Testis (tissue), 3 donors: ENCODE data around the gene RALB. TPM values are rescaled to one million over a fixed set of nuclear protein-coding genes. Genes with fewer than 3 reads are reported as not detected.

Experiments used
- DNase-seq: peaks from one replicate; pipeline ENCODE4 v3.0.0-alpha.2; 2019
- H3K27ac ChIP-seq, 2 donors: fragments of 200-600 bp; sonication (generic); one replicate each; pipeline ENCODE4 v1.5.1; 2019
- H3K27me3 ChIP-seq: fragments of 200-600 bp; sonication (generic); one replicate; pipeline ENCODE4 v1.5.1; 2019
- H3K36me3 ChIP-seq: fragments of 200-600 bp; sonication (generic); one replicate; pipeline ENCODE4 v1.5.1; 2017; ENCODE audit warnings: low read depth; ENCODE audit errors: missing control alignments
- H3K4me1 ChIP-seq: fragments of 200-600 bp; sonication (generic); one replicate; pipeline ENCODE4 v1.5.1; 2019
- H3K4me3 ChIP-seq, 2 donors: fragments of 200-600 bp; sonication (generic); one replicate each; pipeline ENCODE4 v1.5.1; 2017 to 2019
- H3K9me3 ChIP-seq: fragments of 200-600 bp; sonication (generic); one replicate; pipeline ENCODE4 v1.5.1; 2017
- POLR2A ChIP-seq: fragments of 450-650 bp; IDR thresholded peaks from one replicate; pipeline ENCODE4 v1.6.1; 2017; ENCODE audit warnings: antibody characterized with exemption, mild to moderate bottlenecking, moderate library complexity
- WGBS, 2 donors: methylation state at CpG; one replicate each; pipeline ENCODE4 v1.1.5; 2018; 5-methylcytosine and 5-hydroxymethylcytosine counted together
- intact Hi-C: fragments of 100-400 bp; cut with DNase I; formaldehyde crosslinking; loops from one replicate; pipeline ENCODE4 v1.15.1; 2023; ENCODE audit warnings: low total_unique reads
- polyA plus RNA-seq: library from polyadenylated mRNA; stranded (reverse); fragments of 350-450 nt; fragmentation: Illumina TruSeq; extraction: RNeasy Lipid Tissue Mini Kit (QIAGEN cat#74804); gene quantifications from one replicate; pipeline ENCODE4 v1.2.3, GENCODE V29; 2014; ENCODE audit warnings: low read depth, low replicate concordance; ENCODE audit not compliant: insufficient read depth
- total RNA-seq, 2 donors: library from RNA; depleted of rRNA; stranded (reverse); fragments of >200 nt; gene quantifications; one replicate each; pipeline ENCODE4 v1.2.3, GENCODE V29; 2016
- TF ChIP-seq, protein P1 (sequence below), 3 experiments: fragments of 450-650 bp in 2 of 3; fragments of 200-600 bp in 1 of 3; sonication (generic) in 1 of 3; IDR thresholded peaks; one replicate each; pipeline ENCODE4 v1.5.1; 2016 to 2019; ENCODE audit warnings: antibody characterized with exemption in 3 of 3, mild to moderate bottlenecking in 2 of 3, moderate library complexity in 1 of 3

The RALB gene
- total and polyA plus RNA-seq, 3 donors from 2014 or later, result 69.9 to 91.6 (median 88.7) TPM

DNA sequence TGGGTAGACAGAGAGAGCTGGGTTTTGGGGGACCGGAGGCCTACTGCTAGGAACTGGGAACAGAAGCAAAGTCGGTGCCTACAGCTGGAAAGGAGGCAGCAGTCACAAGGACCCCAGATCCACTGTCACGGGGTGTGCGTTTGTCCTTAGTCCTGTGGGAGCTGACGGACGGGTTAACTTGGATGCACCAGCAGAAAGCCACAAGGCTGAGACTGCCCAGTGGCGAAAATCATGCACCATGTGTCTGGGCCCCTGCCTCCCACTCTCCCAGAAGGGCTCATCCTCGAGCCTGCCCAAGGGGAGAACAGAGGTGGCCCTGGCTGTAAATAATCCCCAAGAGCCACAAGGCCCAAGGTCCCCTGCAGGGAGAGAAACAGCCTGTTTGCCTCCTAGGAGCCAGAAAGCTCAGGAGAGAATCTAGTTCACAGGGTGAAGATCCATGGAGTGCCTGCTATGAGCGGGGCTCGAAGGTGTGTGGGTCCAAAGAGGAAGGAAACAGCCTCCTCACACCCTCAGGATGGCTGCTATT, 11.7 kb upstream of the RALB start:
- no peak for DNase-seq
- no peak overlapping the region for H3K27ac ChIP-seq
- WGBS, 2 donors, result 91 to 94% methylated on average over 6 to 10 of the region's 10 CpGs
- H3K4me1 ChIP-seq, result peaks cover 11% of the 10 kb centered on the region
- H3K27me3 ChIP-seq, result no peaks in the 10 kb centered on the region
- intact Hi-C loops, result no loop called here
- no peaks in the 10 kb centered on the region for H3K36me3 ChIP-seq
- TF ChIP-seq POLR2A, result no peak
- TF ChIP-seq, protein P1, sequence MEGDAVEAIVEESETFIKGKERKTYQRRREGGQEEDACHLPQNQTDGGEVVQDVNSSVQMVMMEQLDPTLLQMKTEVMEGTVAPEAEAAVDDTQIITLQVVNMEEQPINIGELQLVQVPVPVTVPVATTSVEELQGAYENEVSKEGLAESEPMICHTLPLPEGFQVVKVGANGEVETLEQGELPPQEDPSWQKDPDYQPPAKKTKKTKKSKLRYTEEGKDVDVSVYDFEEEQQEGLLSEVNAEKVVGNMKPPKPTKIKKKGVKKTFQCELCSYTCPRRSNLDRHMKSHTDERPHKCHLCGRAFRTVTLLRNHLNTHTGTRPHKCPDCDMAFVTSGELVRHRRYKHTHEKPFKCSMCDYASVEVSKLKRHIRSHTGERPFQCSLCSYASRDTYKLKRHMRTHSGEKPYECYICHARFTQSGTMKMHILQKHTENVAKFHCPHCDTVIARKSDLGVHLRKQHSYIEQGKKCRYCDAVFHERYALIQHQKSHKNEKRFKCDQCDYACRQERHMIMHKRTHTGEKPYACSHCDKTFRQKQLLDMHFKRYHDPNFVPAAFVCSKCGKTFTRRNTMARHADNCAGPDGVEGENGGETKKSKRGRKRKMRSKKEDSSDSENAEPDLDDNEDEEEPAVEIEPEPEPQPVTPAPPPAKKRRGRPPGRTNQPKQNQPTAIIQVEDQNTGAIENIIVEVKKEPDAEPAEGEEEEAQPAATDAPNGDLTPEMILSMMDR (IDR thresholded peaks at IDR 0.05), result no peak
- H3K4me3 ChIP-seq, result no peak overlapping the region
- no peaks in the 10 kb centered on the region for H3K9me3 ChIP-seq

DNA sequence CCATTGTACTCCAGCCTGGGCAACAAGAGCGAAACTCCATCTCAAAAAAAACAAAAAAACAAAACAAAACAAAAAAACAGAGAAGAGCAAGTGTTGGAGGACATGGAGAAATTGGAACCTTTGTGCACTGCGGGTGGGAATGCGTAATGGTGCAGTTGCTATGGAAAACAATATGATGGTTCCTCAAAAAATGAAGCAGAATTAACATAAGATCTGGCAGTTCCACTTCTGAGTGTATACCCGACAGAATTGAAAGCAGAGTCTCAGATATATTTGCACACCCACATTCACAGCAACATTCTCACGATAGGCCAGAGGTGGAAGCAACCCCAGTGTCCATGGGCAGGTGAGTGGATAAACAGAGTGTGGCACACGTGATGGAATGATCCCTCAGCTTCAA, 11.0 kb upstream of the RALB start:
- WGBS, 2 donors, result 85 to 88% methylated on average over 6 of the region's 6 CpGs
- H3K27ac ChIP-seq, result no peak overlapping the region
- no peaks in the 10 kb centered on the region for H3K36me3 ChIP-seq
- no peak overlapping the region for H3K4me3 ChIP-seq
- peaks cover 11% of the 10 kb centered on the region for H3K4me1 ChIP-seq
- intact Hi-C loops, result no loop called here
- TF ChIP-seq, protein P1 (IDR thresholded peaks at IDR 0.05), result no peak
- TF ChIP-seq POLR2A, result no peak
- DNase-seq, result no peak
- H3K27me3 ChIP-seq, result no peaks in the 10 kb centered on the region
- H3K9me3 ChIP-seq, result no peaks in the 10 kb centered on the region

DNA sequence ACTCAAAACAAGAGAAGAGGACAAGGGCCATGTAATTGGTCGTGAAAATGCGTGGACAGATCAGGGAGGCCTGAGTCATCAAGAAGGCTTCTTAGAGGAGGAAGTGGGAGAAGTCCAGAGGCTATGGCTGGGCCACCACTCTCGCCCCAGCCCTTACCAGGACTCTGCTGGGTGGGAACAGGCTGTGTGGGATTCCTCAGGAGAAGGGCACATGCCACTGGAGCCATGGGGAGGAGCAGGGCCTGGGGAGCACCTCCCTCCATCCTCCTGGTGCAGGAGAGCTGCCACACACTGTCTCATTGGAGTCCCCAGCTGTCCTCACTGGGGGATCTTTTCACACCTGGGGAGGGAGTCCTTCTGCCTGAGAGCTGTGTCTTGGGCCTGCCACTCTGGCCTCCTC, 9.4 kb upstream of the RALB start:
- no peak for TF ChIP-seq POLR2A
- TF ChIP-seq, protein P1 (IDR thresholded peaks at IDR 0.05), result no peak
- intact Hi-C loops, result no loop called here
- Histone ChIP-seq H3K4me1 (peaks cover 11% of the 10 kb centered on the region), H3K9me3 (no peaks in the 10 kb centered on the region), H3K27me3 (no peaks in the 10 kb centered on the region), H3K36me3 (no peaks in the 10 kb centered on the region), H3K4me3 (no peak overlapping the region), H3K27ac (no peak overlapping the region)
- no peak for DNase-seq
- 68 to 78% methylated on average over 2 to 3 of the region's 3 CpGs for WGBS, 2 donors

DNA sequence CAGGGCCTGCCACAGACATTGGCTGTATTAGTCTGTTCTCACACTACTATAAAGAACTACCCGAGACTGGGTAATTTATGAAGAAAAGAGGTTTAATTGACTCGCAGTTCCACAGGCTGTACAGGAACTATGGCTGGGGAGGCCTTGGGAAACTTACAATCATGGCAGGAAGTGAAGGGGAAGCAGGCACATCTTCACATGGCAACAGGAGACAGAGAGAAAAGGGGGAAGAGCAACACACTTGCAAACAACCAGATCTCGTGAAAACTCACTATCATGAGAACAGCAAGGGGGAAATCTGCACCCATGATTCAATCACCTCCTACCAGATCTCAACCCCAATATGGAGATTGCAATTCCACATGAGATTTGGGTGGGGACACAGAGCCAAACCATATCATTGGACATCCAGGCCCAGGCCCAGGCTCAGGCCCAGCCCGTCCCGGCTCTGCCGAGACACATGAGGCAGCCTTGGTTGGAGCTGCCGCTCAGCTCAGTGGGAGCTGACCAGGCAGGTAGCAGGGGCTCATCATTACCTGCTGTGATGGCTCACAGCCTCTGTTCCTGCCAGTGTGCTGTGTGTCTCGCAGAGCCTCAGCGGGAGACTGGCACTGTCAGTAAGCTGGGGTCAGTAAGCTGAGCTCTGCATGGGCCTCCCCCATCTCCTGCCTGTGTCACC, 8.6 kb upstream of the RALB start:
- intact Hi-C loops, result no loop called here
- Histone ChIP-seq H3K27ac (no peak overlapping the region), H3K27me3 (no peaks in the 10 kb centered on the region), H3K9me3 (no peaks in the 10 kb centered on the region), H3K4me3 (no peak overlapping the region), H3K36me3 (no peaks in the 10 kb centered on the region), H3K4me1 (peaks cover 11% of the 10 kb centered on the region)
- WGBS, 2 donors, result 95 to 96% methylated on average over 9 of the region's 9 CpGs
- no peak for TF ChIP-seq POLR2A
- TF ChIP-seq, protein P1 (IDR thresholded peaks at IDR 0.05), result no peak
- no peak for DNase-seq
